Stimulated activated CD8-positive, alpha-beta memory T cell treated with anti-CD3 and anti-CD28 coated beads, Interleukin-15, amount 100 ng/mL, for 24 hours (primary cell): ENCODE results near the gene SPTBN2.

Experiments
- DNase-seq: peaks from one replicate; pipeline ENCODE4 v3.0.0-alpha.2; 2020; ENCODE audit warnings: low read depth

Gene SPTBN2

DNA sequence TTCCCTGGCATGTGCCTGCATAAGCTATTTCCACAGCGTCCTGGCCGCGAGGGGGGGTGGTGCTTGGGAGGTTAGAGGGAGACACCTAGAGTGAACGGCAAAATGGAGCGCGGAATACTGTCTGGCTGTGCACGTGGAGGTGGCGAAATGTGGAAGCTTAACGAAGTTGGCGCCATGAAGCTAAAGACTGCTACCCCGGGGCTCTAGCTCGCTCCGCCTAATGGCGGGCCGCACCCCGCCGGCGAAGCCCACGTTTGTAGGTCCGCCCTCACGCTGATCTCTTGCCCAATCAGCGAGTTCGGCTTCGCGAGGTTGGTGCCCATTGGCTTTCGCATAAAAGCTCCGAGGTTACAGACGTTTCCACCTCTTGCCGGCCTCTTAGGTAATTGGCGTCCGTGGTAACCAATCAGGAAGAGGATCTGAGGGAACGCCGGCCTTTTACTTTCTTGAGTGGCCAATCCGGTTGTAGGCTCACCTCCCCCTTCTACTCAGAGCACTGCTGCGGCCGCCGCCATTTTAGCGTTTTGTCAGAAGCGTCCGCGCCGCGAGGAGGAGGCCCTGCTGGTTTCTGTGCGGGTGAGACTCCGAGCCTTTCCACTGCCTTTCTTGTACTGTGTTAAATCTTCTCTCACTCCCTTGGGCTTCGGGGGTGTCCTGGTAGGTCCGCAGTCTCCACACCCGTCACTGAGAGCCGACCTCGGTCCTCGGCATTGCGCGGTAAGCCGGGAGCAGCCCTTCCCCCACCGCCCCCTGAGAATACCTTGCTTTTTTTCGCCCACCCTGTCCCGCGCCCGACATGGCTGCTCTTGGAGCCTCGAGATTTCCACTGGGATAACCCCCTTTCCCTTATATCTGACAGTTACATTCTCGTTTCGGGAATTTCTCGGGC lies 90.6 kb downstream of the SPTBN2 start, which contains the start of gene RBM4:
Gene RBM4, plus strand, starts transcription at position 527 of the 889 bp plus-strand sequence. CDS start 1,009 bp downstream, outside the sequence.
- DNase-seq = peak; percentile 72

DNA sequence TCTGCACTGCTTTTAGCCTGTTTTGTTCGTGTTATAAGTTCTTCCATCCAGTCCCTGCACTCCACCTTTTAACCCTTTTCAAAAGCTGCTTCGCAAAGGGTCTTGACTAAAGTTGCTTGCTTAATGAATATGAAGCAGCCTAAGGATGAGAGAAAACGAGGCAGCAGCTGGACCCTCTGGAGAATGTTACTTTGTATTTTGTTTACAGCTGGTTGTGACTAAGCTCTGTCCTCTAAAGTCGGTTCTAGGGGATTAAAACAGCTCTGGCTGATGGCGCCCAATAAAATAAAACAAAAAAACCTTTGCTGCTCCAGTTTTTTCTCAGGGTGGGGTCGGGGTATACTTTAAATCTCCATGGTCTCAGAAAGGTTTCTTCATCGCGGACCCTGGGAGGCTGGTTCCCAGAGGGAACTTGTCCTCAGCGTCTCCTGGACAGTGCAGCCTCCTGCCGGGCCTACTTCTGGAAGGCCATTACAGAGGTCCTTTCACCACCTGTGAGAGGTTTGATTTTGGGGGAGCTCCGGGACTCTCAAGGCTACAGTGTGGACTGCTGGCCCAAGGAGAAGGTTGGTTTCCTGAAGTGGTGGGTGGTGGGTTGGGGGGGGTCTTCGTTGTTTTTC lies 91.3 kb downstream of the SPTBN2 start:
- DNase-seq = no peak

DNA sequence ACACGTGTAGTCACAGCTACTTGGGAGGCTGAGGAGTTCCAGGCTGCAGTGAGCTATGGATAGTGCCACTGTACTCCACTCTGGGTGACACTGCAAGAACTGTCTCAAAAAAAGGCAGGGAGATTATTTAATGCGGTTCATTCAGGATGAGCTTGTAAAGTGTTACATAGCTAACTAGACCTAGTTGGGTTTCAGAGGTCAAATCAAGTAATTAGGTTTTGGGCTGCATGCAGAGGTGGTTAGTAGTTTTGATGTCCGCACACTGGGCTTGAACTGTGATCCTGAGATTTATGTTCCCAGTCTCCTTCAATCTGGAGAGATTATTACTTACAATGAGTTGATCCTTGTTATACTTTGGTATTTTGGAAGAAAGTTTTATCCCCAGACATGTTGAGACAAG lies 92.6 kb downstream of the SPTBN2 start:
- no peak for DNase-seq
